Tibial artery (tissue), 4 donors: Measurements from ENCODE around the gene RIMKLB.

Experiments used
- DNase-seq, 2 donors: peaks; one replicate each; pipeline ENCODE4 v3.0.0-alpha.2; 2019
- H3K27ac ChIP-seq, 2 donors: fragments of 200-600 bp; sonication (generic) in 1 of 2; 1 replicate in 1 of 2; 2 replicates in 1 of 2; pipeline ENCODE4 v1.5.1; 2018 to 2019; ENCODE audit warnings: mild to moderate bottlenecking in 1 of 2
- H3K27me3 ChIP-seq, 2 donors: fragments of 200-600 bp; sonication (generic) in 1 of 2; one replicate each; pipeline versions ENCODE4 v1.5.1 to v1.6.0; 2016 to 2019
- H3K36me3 ChIP-seq, 3 donors: fragments of 200-600 bp; sonication (generic) in 2 of 3; one replicate each; pipeline ENCODE4 v1.5.1; 2016 to 2019; ENCODE audit warnings: mild to moderate bottlenecking in 2 of 3
- H3K4me1 ChIP-seq, 4 donors: fragments of 200-600 bp; sonication (generic) in 2 of 4; 1 replicate in 3 of 4; 2 replicates in 1 of 4; pipeline ENCODE4 v1.5.1; 2016 to 2019
- H3K4me3 ChIP-seq, 2 donors: fragments of 200-600 bp; sonication (generic) in 1 of 2; 1 replicate in 1 of 2; 2 replicates in 1 of 2; pipeline ENCODE4 v1.5.1; 2018 to 2019; ENCODE audit warnings: mild to moderate bottlenecking in 2 of 2
- H3K9me3 ChIP-seq, 3 donors: fragments of 200-600 bp; sonication (generic) in 1 of 3; one replicate each; pipeline ENCODE4 v1.5.1; 2016 to 2019
- CTCF ChIP-seq, 2 experiments: fragments of 200-600 bp in 1 of 2; fragments of 450-650 bp in 1 of 2; IDR thresholded peaks; one replicate each; pipeline ENCODE4 v1.5.1; 2017 to 2019; ENCODE audit warnings: antibody characterized with exemption in 2 of 2, mild to moderate bottlenecking in 1 of 2, moderate library complexity in 1 of 2
- intact Hi-C: fragments of 100-400 bp; cut with DNase I; formaldehyde crosslinking; loops from one replicate; pipeline ENCODE4 v1.15.0; 2023; ENCODE audit warnings: low total_unique reads

Gene RIMKLB

GRCh38 chr12:8698132-8698851 lies 501 bp downstream of the RIMKLB start:
- Histone ChIP-seq H3K36me3 (no peaks in the 10 kb centered on the region), H3K27ac (peak overlapping the region; percentile 97 to 100), H3K27me3 (no peaks in the 10 kb centered on the region), H3K4me1 (peaks cover 0 to 37% (median 17%) of the 10 kb centered on the region in 4 donors), H3K4me3 (peak overlapping the region; percentile 69 to 91), H3K9me3 (no peaks in the 10 kb centered on the region)
- intact Hi-C loops = loop anchor here (10.0 kb wide), 1 partner anchor 1517 kb away; the partner anchor contains the start of gene GABARAPL1
- TF ChIP-seq CTCF (IDR thresholded peaks at IDR 0.05) = no peak
- DNase-seq = peak; percentile 74 to 87

GRCh38 chr12:8698879-8699278 lies 1.1 kb downstream of the RIMKLB start:
- Histone ChIP-seq H3K27me3 (no peaks in the 10 kb centered on the region), H3K36me3 (no peaks in the 10 kb centered on the region), H3K27ac (peak overlapping the region; percentile 97 to 100), H3K9me3 (no peaks in the 10 kb centered on the region), H3K4me1 (peaks cover 0 to 43% (median 18%) of the 10 kb centered on the region in 4 donors), H3K4me3 (peak overlapping the region; percentile 69 to 91)
- intact Hi-C loops = loop anchor here (10.0 kb wide), 1 partner anchor 1516 kb away; the partner anchor contains the start of gene GABARAPL1
- no peak for TF ChIP-seq CTCF (IDR thresholded peaks at IDR 0.05)
- no peak for DNase-seq

- intact Hi-C loops = loop anchor here (10.0 kb wide), 1 partner anchor 1515 kb away; the partner anchor contains the start of gene GABARAPL1
- Histone ChIP-seq H3K9me3 (no peaks in the 10 kb centered on the region), H3K27ac (peak overlapping the region; percentile 97 to 100), H3K36me3 (no peaks in the 10 kb centered on the region), H3K4me3 (peak overlapping the region; percentile 69 to 91), H3K4me1 (peaks cover 0 to 51% (median 18%) of the 10 kb centered on the region in 4 donors), H3K27me3 (no peaks in the 10 kb centered on the region)
- DNase-seq = no peak
- no peak for TF ChIP-seq CTCF (IDR thresholded peaks at IDR 0.05)
Observed at GRCh38 chr12:8699714-8700113, 1.9 kb downstream of the RIMKLB start.

- Histone ChIP-seq H3K4me3 (peak overlapping the region; percentile 15 to 69), H3K36me3 (no peaks in the 10 kb centered on the region), H3K9me3 (no peaks in the 10 kb centered on the region), H3K27ac (peak overlapping the region; percentile 97 to 100), H3K4me1 (peaks cover 0 to 52% (median 18%) of the 10 kb centered on the region in 4 donors), H3K27me3 (no peaks in the 10 kb centered on the region)
- TF ChIP-seq CTCF (IDR thresholded peaks at IDR 0.05) = peak in 1 of 2 experiments; percentile 20
- no peak for DNase-seq
- intact Hi-C loops = no loop called here
Observed at GRCh38 chr12:8701046-8701660, 3.4 kb downstream of the RIMKLB start.

- no peaks in the 10 kb centered on the region for H3K27me3 ChIP-seq
- intact Hi-C loops = no loop called here
- H3K36me3 ChIP-seq = no peaks in the 10 kb centered on the region
- DNase-seq = no peak
- H3K27ac ChIP-seq = peak overlapping the region; percentile 97 to 100
- no peak overlapping the region for H3K4me3 ChIP-seq
- no peaks in the 10 kb centered on the region for H3K9me3 ChIP-seq
- TF ChIP-seq CTCF (IDR thresholded peaks at IDR 0.05) = no peak
- peaks cover 0 to 60% (median 19%) of the 10 kb centered on the region in 4 donors for H3K4me1 ChIP-seq
Observed at GRCh38 chr12:8702159-8702558, 4.4 kb downstream of the RIMKLB start.
